GM12874 (cell line): ENCODE data around the gene CDC42SE1.
A peak's percentile ranks its signal among the peaks of the same experiment; 100 is the strongest.

Source experiments
- TF ChIP-seq, protein P1 (sequence below): IDR thresholded peaks from 2 replicates; pipeline ENCODE4 v1.5.1; 2011; ENCODE audit warnings: low read depth, mild to moderate bottlenecking, control low read depth, low read length, moderate library complexity; ENCODE audit not compliant: insufficient read depth

Gene CDC42SE1, protein sequence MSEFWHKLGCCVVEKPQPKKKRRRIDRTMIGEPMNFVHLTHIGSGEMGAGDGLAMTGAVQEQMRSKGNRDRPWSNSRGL

DNA sequence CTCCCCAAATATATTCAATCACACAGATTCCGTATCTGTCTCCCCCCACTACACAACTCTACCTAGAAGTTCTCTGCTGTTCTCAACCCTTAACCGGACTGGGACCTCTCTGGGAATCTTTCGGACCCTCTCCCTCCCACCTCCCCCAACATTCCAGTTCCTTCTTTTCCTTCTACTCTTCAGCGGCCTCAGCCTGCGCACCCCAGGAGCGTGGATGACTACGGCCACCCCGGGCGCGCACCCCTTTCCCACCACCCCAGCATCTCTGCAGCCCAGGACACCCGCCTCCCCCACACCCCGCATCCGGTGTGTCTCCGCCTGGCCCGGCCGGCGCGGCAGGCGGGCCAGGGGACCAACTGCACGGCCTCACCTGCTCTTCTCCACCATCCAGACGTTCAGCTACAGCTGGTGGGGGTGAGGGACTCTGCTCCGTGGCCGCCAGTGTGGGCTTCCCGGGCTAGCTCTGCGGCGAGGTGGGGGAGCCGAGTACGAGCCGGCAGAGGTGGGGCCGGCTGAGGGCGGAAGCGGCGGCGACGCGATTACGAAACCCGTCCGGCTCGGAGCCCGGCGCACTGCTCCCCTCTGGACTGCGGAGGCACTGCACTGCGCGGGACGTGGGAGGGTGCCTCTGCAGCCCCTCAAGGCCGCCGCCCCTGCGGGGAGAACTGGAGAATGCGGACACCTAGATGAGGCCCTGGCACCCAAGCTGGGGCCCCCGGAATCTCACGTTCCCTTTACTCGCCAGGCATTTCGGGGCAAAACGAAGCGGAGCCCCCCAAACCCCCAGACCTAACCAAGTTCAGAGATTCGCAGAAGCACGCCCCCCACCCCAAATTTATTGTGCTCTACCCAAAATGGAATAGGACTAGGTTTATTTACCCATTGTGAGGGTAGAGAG, at the start of gene CDC42SE1:
TSS of gene CDC42SE1 (minus strand) at position 514 of the 898 bp plus-strand sequence. CDS start 3,892 bp downstream, outside the sequence.
- TF ChIP-seq, protein P1, sequence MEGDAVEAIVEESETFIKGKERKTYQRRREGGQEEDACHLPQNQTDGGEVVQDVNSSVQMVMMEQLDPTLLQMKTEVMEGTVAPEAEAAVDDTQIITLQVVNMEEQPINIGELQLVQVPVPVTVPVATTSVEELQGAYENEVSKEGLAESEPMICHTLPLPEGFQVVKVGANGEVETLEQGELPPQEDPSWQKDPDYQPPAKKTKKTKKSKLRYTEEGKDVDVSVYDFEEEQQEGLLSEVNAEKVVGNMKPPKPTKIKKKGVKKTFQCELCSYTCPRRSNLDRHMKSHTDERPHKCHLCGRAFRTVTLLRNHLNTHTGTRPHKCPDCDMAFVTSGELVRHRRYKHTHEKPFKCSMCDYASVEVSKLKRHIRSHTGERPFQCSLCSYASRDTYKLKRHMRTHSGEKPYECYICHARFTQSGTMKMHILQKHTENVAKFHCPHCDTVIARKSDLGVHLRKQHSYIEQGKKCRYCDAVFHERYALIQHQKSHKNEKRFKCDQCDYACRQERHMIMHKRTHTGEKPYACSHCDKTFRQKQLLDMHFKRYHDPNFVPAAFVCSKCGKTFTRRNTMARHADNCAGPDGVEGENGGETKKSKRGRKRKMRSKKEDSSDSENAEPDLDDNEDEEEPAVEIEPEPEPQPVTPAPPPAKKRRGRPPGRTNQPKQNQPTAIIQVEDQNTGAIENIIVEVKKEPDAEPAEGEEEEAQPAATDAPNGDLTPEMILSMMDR, result peak; percentile 93

DNA sequence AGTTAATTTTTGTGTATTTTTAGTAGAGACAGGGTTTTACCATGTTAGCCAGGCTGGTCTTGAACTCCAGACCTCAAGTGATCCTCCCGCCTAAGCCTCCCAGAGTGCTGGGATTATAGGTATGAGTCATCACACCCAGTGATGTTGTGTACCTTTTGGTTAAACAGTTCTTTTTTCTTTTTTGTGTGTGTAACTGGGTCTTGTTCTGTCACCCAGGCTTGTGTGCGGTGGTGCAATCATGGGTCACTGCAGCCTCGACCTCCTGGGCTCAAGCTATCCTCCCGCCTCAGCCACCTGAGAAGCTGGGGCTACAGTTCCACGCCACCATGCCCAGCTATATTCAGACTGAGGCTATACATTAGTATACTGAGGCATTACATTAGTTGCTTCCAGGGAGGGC, 48.9 kb upstream of the CDC42SE1 start:
- TF ChIP-seq, protein P1, result no peak

DNA sequence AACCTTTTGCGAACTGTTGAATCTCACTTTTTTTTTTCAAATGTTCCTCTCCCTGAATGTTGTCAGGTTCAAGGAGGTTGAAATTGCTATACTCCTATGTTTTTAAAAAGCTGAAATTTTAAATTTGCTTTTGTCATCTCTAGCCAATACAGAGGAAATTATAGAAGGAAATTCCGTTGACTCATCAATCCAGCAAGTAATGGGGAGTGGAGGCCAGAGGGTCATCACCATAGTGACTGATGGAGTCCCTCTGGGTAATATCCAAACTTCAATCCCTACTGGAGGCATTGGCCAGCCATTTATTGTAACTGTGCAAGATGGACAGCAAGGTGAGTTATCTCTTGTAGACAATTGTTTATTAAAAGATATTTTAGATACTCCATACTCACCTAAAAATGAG, 47.5 kb upstream of the CDC42SE1 start:
- TF ChIP-seq, protein P1, result no peak

DNA sequence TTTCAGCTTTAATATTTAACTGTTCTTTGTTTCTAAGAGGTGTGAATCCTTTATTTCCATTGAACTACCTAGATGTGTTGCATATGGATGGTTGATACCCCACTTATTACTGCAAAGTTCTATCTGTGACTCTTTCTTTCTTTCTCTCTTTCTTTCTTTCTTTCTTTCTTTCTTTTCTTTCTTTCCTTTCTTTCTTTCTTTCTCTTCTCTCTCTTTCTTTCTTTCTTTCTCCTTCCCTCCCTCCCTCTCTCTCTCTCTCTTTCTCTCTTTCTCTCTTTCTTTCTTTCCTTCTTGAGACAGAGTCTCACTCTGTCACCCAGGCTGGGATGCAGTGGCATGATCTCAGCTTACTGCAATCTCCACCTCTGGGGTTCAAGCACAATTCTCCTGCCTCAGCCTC, 45.2 kb upstream of the CDC42SE1 start:
- TF ChIP-seq, protein P1, result no peak

DNA sequence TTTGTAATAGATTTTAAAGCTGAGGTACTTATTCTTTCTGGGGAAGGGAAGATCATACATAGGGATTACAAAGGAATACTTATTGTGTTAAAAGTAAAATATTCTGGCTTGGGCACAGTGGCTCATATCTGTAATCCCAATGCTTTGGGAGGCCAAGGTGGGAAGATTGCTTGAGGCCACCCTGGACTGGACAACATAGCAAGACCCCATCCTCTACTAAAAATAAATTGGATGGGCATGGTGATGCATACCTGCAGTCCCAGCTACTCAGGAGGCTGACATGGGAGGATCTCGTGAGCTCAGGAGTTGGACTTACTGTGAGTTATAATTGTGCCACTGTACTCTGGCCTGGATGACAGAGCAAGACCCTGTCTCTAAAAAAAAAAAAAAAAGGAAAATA, 38.7 kb upstream of the CDC42SE1 start:
- TF ChIP-seq, protein P1, result no peak

DNA sequence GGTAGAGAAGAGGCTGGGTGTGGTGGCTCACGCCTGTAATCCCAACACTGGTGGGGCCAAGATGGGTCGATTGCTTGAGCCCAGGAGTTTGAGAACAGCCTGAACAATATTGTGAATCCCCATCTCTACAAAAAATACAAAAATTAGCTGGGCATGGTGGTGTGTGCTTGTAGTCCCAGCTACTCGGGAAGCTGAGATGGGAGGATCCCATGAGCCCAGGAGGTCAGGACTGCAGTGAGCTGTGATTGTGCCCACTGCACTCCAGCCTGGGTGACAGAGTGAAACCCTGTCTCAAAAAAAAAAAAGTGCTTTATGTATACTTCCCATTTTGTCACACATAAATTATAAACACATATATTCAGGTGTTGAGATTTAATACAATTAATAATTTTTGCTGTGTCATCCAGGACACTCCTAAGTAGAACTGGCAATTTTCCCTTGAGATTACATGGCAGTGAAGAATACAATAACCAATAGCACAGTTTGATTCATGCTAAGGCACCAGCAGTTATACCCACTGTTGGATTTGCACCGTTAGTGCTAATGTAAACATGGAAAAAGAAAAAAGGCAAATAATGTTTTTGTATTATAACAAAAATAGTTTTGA, 26.6 kb upstream of the CDC42SE1 start:
- TF ChIP-seq, protein P1, result no peak

DNA sequence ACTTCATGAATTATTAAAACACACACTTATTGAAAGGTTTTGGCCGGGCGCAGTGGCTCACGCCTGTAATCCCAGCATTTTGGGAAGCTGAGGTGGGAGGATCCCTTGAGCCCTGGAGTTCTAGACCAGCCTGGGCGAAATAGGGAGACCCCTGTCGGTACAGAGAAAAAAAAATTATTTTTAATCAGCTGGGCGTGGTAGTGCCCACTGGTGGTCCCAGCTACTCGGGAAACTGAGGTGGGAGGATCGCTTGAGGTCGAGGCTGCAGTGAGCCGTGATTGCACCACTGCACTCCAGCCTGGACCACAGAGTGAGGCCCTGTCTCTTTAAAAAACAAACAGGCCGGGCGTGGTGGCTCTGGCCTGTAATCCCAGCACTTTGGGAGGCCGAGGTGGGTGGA, 12.8 kb upstream of the CDC42SE1 start:
- TF ChIP-seq, protein P1, result no peak
